GM12801 (cell line): ENCODE measurements around the gene KANSL1.

Source experiments
- TF ChIP-seq, protein P1 (sequence below): IDR thresholded peaks from one replicate; pipeline ENCODE4 v1.5.1; 2011; ENCODE audit warnings: control low read depth; ENCODE audit not compliant: insufficient read length; ENCODE audit errors: extremely low read depth

KANSL1 gene

DNA sequence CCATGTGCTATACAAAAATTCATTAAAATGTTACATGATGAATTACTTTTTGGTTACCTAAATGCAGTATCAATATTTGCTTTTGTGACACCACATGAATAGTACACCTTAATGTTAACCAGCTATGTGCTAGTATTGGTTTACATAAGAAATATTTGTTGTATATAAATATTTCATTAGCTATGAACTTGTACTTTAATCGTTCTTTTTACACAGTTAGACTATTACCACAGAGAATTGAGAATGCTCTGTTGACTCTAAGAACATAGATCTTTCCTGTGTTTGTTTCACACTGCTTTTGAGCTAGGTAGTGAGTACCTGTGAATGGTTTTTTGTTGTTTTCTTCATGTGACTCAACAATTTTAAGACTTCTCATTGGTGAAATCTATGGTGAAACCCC is 93.4 kb downstream of the KANSL1 start:
- TF ChIP-seq, protein P1, sequence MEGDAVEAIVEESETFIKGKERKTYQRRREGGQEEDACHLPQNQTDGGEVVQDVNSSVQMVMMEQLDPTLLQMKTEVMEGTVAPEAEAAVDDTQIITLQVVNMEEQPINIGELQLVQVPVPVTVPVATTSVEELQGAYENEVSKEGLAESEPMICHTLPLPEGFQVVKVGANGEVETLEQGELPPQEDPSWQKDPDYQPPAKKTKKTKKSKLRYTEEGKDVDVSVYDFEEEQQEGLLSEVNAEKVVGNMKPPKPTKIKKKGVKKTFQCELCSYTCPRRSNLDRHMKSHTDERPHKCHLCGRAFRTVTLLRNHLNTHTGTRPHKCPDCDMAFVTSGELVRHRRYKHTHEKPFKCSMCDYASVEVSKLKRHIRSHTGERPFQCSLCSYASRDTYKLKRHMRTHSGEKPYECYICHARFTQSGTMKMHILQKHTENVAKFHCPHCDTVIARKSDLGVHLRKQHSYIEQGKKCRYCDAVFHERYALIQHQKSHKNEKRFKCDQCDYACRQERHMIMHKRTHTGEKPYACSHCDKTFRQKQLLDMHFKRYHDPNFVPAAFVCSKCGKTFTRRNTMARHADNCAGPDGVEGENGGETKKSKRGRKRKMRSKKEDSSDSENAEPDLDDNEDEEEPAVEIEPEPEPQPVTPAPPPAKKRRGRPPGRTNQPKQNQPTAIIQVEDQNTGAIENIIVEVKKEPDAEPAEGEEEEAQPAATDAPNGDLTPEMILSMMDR: no peak

DNA sequence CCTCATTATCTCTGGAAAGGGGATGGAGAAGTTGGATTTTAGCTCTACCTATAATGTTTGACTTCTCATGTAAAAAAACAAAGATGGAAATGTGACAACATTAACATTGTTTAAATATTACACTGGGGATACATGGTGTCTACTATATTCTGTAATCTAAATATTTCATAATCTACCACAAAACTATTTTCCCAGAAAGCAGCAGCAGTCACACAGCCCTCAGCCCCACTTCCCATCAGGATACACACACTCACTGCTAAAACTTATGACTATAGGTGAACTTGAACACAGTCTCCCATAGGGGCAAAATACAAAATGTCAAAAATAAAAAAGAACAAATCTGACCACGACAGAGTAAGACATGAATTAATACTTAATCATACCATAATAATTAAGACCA is 95.7 kb downstream of the KANSL1 start:
- TF ChIP-seq, protein P1: no peak

DNA sequence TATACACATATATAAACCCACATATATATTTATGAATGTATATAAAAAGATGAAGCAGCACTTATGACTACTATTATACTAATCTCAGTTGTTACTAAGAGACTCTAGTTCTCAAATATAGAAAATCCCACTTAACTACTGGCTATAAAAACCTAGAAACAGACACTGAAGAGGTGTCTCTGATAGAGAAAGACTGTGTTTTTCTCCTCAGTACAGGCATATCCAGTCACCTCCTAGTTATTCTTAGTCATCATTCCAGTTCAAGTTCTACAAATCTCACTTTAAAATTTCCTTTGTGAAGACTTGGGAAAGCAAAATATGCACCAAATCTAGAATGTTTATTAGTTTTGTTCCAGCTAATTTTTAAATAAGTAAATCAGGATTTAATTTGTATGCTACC is 100.2 kb downstream of the KANSL1 start:
- TF ChIP-seq, protein P1: no peak

DNA sequence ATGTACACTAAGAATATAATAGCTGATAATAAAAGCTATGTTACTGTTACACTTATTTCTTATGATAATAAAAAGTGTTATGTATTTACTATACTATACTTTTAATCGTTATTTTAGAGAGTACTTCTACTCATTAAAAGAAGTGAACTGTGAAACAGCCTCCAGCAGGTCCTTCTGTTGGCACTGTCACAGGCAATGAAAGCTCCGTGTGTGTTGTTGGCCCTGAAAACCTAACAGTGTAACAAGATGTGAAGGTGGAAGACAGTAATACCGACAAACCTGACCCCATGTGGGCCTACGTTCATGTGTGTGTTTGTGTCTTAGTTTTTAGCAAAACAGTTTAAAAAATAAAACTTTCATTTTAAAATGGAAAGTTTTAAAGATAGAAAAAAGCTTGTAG is 102.4 kb downstream of the KANSL1 start:
- TF ChIP-seq, protein P1: no peak

DNA sequence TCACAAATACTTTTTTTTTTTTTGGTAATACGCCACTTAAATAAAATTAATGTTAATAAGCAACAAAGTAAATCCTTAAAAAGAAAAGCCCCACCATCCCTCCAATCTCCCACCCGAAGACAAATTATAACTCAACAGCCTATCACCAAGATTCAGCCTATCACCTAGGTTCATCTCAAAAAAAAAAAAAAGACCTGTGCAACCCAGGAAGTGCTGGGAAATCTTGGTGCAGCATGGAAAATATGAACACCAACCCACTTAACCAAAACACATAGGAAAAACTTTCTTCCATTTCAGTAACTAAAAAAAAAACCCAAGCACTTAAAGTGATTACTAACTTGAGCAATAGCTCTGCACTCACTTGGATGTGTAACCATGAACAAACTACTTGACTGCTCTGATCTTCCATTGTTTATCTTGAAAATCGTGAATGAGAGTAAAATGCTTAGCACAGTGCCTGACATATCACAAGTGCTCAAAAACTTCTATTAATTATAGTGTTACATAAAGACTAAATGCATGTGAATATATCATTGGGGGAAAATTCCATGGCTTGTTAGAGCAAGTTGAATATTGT is 103.8 kb downstream of the KANSL1 start:
- TF ChIP-seq, protein P1: no peak

DNA sequence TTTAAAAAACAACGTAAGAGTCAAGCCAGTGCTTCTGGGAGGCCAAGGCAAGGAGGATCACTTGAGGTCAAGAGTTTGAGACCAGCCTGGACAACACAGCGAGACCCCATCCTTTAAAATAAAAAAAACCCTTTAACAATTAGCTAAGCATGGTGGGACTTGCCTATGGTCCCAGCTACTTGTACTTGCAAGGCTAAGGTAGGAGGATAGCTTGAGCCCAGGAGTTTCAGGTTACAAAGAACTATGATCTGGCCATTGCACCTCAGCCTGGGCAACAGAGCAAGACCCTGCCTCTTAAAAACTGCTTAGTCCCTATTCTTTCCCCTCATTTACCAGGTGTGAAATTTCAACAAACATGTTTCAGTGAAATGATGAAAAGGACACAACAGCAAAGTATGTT is 104.6 kb downstream of the KANSL1 start:
- TF ChIP-seq, protein P1: no peak

DNA sequence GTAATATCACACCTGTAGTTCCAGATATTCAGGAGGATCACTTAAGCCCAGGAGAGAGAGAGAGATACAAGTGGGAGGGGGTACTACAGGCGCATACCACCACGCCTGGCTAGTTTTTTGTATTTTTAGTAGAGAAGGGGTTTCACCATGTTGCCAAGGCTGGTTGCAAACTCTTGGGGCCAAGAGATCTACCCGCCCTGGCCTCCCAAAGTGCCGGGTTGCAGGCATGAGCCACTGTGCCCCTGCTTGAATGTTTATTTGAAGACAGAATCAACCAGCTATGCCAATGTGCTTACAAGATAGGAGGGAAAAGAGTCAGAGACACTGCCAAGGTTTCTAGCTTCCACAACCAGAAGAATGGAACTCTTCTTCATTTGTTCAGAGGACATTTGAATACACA is 106.4 kb downstream of the KANSL1 start:
- TF ChIP-seq, protein P1: no peak

DNA sequence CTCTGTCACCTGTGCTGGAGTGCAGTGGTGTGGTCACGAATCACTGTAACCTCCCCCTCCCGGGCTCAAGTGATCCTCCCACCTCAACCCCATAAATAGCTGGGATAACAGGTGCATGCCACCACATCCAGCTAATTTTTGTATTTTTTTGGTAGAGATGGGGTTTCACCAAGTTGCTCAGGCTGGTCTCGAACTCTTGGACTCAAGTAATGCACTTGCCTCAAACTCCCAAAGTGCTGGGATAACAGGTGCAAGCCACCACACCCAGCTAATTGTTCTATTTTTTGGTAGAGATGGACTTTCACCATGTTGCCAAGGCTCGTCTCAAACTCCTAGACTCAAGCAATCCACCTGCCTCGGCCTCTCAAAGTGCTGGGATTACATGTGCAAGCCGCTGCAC is 107.7 kb downstream of the KANSL1 start:
- TF ChIP-seq, protein P1: no peak
